HFFc6 (cell line): Measurements from ENCODE around the gene RELT. TPM values are rescaled to one million over a fixed set of nuclear protein-coding genes. Genes with fewer than 3 reads are reported as not detected.

Source experiments
- DNase-seq: peaks from one replicate; pipeline ENCODE4 v3.0.0-alpha.2; 2018
- H3K27ac Mint-ChIP-seq: 2 replicates; pipeline ENCODE4 v1.8.0; 2020; ENCODE audit warnings: mild to moderate bottlenecking, mixed read lengths
- H3K27me3 Mint-ChIP-seq: 2 replicates; pipeline ENCODE4 v1.8.0; 2021; ENCODE audit warnings: mild to moderate bottlenecking, moderate library complexity, mixed read lengths; ENCODE audit not compliant: insufficient read depth
- H3K36me3 Mint-ChIP-seq: 2 replicates; pipeline ENCODE4 v1.8.0; 2021; ENCODE audit warnings: low read depth, mixed read lengths
- H3K4me1 Mint-ChIP-seq: 2 replicates; pipeline ENCODE4 v1.8.0; 2020; ENCODE audit warnings: low read depth, mixed read lengths
- H3K4me3 Mint-ChIP-seq: 2 replicates; pipeline ENCODE4 v1.8.0; 2020; ENCODE audit warnings: mild to moderate bottlenecking, moderate library complexity, mixed read lengths
- H3K9me3 Mint-ChIP-seq: 2 replicates; pipeline ENCODE4 v1.8.0; 2020; ENCODE audit warnings: mild to moderate bottlenecking, mixed read lengths
- total RNA-seq, 6 experiments: library from RNA; stranded (reverse); fragmentation: NEBNext Ultra II Directional; extraction: Animal tissue kit (Norgen Biotek cat#: 25700); gene quantifications; 2 replicates in 1 of 6; 3 replicates in 5 of 6; pipeline ENCODE4 v1.2.3, GENCODE V29; 2021
- TF ChIP-seq, protein P1 (sequence below): fragments of 200-600 bp; sonication (generic); IDR thresholded peaks from 2 replicates; pipeline ENCODE4 v1.5.0; 2021; ENCODE audit warnings: antibody characterized with exemption, mild to moderate bottlenecking

Gene RELT
- total RNA-seq, 6 experiments from 2014 or later = 6.2 to 7.7 (median 7.0) TPM

DNA sequence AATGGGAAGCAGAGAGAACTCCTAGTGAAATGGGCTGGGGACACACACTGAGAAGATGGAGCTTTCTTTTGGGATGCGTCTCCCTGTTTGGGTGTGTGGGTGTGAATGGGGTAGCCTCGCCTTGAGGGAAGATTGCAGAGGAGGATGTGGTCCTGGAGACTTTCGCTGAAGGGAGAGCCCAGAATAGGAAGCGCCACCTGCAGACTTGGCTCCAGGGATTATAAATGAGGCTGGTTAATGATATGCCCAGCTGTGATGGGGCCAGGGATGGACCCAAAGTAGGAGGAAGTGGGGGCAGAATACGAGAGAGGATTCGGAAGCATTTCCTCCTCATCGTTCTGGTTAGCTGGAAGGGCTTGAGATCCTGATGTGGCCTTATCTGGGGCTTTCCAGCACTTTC lies 13.7 kb downstream of the RELT start:
- Mint-ChIP-seq H3K27ac (no peak overlapping the region), H3K27me3 (peaks cover 1% of the 10 kb centered on the region), H3K4me1 (peaks cover 34% of the 10 kb centered on the region), H3K4me3 (no peak overlapping the region), H3K9me3 (no peaks in the 10 kb centered on the region), H3K36me3 (no peaks in the 10 kb centered on the region)
- DNase-seq = no peak
- TF ChIP-seq, protein P1, sequence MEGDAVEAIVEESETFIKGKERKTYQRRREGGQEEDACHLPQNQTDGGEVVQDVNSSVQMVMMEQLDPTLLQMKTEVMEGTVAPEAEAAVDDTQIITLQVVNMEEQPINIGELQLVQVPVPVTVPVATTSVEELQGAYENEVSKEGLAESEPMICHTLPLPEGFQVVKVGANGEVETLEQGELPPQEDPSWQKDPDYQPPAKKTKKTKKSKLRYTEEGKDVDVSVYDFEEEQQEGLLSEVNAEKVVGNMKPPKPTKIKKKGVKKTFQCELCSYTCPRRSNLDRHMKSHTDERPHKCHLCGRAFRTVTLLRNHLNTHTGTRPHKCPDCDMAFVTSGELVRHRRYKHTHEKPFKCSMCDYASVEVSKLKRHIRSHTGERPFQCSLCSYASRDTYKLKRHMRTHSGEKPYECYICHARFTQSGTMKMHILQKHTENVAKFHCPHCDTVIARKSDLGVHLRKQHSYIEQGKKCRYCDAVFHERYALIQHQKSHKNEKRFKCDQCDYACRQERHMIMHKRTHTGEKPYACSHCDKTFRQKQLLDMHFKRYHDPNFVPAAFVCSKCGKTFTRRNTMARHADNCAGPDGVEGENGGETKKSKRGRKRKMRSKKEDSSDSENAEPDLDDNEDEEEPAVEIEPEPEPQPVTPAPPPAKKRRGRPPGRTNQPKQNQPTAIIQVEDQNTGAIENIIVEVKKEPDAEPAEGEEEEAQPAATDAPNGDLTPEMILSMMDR = no peak

DNA sequence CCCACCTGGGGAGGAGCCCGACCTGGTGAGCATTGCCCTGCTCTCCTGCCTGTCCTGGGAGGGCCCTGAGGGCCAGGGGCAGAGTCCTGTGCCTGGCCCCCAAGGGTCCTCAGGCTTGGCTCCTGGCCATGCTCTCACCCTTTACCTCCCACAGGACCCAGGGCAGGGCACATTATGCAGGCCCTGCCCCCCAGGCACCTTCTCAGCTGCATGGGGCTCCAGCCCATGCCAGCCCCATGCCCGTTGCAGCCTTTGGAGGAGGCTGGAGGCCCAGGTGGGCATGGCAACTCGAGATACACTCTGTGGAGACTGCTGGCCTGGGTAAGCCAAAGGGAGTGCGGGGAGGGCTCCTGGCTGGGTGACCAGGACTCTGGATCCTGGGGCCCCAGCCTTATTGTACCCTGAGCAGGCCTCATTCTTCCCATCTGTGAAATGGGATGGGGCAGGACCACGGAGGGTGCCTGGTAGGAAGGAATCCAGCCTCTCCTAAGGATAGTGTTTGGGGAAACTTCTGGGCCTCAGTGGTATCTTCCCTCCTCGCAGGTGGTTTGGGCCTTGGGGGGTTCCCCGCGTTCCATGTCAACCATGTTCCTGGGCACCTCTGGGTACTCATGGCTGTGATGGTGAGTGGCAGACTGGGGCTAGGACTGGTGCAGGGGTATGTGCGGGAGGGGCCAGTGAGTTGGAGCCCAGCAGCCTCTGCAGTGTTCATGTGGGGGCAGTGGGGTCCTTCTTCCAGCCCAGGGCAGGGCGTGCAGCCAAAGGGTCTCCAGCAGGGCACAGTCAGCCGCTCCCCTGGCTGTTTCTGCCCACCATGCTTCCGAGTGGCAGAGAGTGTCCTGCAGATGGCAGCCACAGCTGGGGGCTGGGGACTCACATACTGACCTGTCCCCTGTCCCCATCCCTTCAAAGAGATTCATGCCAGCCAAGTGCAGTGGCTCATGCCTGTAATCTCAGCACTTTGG lies 14.7 kb downstream of the RELT start:
- Mint-ChIP-seq H3K27ac (no peak overlapping the region), H3K4me1 (peaks cover 31% of the 10 kb centered on the region), H3K4me3 (no peak overlapping the region), H3K9me3 (no peaks in the 10 kb centered on the region), H3K36me3 (no peaks in the 10 kb centered on the region), H3K27me3 (peaks cover 1% of the 10 kb centered on the region)
- DNase-seq = no peak
- TF ChIP-seq, protein P1 = no peak

DNA sequence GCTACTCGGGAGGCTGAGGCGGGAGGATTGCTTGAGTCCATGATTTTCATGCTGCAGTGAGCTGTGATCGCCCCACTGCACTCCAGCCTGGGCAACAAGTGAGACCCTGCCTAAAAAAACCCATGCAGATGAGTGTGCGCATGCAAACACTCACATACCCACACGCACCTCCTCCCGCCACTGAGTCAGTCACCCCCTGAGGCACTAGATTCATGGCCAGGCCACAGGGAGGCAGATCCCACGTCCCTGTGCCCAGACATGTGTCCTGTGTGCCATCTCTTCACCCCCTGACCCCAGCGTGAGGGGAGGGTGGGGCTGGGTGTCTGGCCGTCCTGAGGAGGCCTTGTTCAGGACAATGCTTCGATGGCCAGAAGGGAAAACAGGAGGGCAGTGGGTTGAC lies 15.5 kb downstream of the RELT start:
- H3K4me1 Mint-ChIP-seq = peaks cover 28% of the 10 kb centered on the region
- H3K9me3 Mint-ChIP-seq = no peaks in the 10 kb centered on the region
- H3K27me3 Mint-ChIP-seq = peaks cover 5% of the 10 kb centered on the region
- no peak overlapping the region for H3K4me3 Mint-ChIP-seq
- DNase-seq = no peak
- no peak overlapping the region for H3K27ac Mint-ChIP-seq
- TF ChIP-seq, protein P1 = no peak
- no peaks in the 10 kb centered on the region for H3K36me3 Mint-ChIP-seq

DNA sequence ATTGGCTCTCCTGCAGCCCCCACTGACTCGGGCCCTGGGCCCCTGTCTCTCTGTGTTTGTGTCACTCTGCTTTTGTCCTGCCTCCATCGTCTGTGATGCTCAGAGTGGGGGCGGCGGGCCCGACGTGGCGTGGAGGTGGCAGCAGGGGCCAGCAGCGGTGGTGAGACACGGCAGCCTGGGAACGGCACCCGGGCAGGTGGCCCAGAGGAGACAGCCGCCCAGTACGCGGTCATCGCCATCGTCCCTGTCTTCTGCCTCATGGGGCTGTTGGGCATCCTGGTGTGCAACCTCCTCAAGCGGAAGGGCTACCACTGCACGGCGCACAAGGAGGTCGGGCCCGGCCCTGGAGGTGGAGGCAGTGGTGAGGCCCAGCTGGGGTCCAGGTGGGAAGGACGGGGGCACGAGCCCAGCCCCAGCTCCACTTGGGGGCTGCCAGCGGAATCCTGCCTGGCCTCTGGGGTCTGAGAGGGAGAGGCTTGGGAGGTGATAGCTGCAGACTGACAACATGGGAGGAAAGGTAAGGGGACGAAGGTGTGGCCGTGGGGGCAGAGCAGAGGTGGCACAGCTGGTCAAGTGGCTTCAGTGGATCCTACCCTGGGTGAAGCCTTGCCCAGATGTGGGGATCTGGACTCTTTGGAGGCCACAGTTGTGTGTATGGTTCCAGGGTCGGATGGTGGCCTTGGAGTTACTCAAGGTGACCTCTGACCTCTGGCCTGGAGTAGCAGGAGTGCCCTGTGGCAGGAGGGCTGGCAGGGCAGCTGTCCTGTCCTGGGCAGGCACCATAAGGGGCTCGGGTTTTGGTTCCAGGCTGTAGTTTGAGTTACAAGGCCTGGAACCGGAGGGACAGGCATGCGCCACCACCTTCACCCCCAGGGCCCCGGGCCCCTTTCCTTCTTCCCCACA lies 16.2 kb downstream of the RELT start:
- Mint-ChIP-seq H3K4me3 (no peak overlapping the region), H3K36me3 (no peaks in the 10 kb centered on the region), H3K27me3 (peaks cover 6% of the 10 kb centered on the region), H3K4me1 (peaks cover 28% of the 10 kb centered on the region), H3K9me3 (no peaks in the 10 kb centered on the region), H3K27ac (no peak overlapping the region)
- DNase-seq = no peak
- TF ChIP-seq, protein P1 = no peak

DNA sequence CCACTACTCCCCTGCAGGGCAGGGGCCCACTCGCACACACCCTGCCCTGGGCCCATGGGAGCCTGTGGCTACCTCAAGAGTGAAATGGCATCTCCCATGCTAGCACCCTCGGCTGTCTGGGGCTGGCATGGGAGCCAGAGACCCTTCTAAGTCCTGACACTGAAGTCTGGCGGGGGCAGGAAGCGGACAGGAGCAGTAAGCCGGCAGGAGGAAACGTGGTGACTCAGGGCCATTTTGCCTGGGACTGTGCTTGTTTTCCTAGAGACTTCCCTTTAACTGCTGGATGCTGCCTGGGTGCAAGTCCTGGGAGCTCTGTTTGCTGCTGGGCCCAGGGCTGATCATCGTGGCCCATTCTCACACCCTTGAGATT lies 16.8 kb downstream of the RELT start:
- Mint-ChIP-seq H3K4me3 (no peak overlapping the region), H3K9me3 (no peaks in the 10 kb centered on the region), H3K36me3 (no peaks in the 10 kb centered on the region), H3K4me1 (peaks cover 24% of the 10 kb centered on the region), H3K27me3 (peaks cover 9% of the 10 kb centered on the region), H3K27ac (peak overlapping the region; percentile 74)
- DNase-seq = no peak
- TF ChIP-seq, protein P1 = no peak
